ENCODE results near the gene GID8. TPM values are rescaled to one million over a fixed set of nuclear protein-coding genes. Genes with fewer than 3 reads are reported as not detected.

The GID8 gene
- total RNA-seq, 4 donors from 2014 or later, result 22.4 to 30.1 (median 25.6) TPM

DNA sequence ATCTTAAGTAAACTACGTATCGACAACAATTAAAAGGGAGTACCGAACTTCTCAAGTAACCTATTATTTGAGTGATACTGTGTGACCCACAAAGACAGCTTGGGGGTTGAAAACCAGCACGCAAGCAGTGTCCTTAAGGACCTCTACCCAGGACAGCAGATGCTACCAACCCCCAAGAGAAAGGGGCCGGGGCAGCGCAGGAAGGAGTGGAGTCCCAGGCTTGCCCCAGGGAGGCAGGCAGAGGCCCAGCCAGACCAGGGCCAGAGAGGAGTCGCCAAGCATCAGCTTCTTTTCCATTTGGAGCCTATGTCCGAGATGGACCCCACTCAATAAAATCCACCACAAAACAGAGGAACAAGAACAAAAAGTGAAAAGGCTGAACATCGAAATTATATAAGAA, 23.5 kb upstream of the GID8 start:
- H3K9me3 ChIP-seq, result no peaks in the 10 kb centered on the region
- intact Hi-C loops (cut with DNase I), result no loop called here
- TF ChIP-seq POLR2A (IDR thresholded peaks at IDR 0.05; ENCODE audit: low read depth) (no peak), POLR2AphosphoS5 (IDR thresholded peaks at IDR 0.05) (no peak), EP300 (IDR thresholded peaks at IDR 0.05) (no peak)
- TF ChIP-seq, protein P1, sequence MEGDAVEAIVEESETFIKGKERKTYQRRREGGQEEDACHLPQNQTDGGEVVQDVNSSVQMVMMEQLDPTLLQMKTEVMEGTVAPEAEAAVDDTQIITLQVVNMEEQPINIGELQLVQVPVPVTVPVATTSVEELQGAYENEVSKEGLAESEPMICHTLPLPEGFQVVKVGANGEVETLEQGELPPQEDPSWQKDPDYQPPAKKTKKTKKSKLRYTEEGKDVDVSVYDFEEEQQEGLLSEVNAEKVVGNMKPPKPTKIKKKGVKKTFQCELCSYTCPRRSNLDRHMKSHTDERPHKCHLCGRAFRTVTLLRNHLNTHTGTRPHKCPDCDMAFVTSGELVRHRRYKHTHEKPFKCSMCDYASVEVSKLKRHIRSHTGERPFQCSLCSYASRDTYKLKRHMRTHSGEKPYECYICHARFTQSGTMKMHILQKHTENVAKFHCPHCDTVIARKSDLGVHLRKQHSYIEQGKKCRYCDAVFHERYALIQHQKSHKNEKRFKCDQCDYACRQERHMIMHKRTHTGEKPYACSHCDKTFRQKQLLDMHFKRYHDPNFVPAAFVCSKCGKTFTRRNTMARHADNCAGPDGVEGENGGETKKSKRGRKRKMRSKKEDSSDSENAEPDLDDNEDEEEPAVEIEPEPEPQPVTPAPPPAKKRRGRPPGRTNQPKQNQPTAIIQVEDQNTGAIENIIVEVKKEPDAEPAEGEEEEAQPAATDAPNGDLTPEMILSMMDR (IDR thresholded peaks at IDR 0.05), result no peak
- H3K27ac ChIP-seq (replicated peaks in 1 of 4), result peak overlapping the region in 1 of 4 donors; percentile 39
- H3K4me1 ChIP-seq, result peaks cover 67 to 83% (median 75%) of the 10 kb centered on the region in 4 donors
- peaks cover 28 to 47% (median 41%) of the 10 kb centered on the region in 4 donors for H3K36me3 ChIP-seq
- H3K4me3 ChIP-seq, result peak overlapping the region in 3 of 4 donors; percentile 3 to 13 (median 6)
- H3K27me3 ChIP-seq, result no peaks in the 10 kb centered on the region
- WGBS, result 77% methylated on average over 9 of the region's 9 CpGs
- DNase-seq (ENCODE audit: extremely low spot score), result no peak

DNA sequence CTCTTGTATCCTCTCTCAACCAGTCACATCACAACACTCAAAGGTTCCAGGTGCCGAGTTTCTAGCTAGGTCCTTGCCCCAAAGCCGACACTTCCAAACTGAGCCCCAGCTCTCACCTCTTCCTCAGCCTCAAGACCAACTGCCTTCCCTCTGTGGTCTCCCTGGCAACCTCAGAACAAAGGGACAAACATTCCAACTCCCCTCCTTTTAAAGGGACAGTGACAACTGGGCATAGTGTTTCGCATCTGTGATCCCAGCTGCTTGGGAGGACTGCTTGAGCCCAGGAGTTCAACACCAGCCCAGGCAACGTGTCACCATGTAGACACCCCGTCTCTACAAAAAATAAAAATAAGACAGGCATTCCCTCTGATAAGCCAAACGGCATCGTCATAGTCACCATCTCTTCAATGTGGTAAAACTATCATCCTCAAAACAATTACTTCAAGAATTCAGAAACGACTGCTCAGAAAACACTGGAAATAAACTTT, 22.9 kb upstream of the GID8 start:
- peak overlapping the region; percentile 3 to 24 (median 10) for H3K4me3 ChIP-seq
- intact Hi-C loops (cut with DNase I), result no loop called here
- H3K9me3 ChIP-seq, result no peaks in the 10 kb centered on the region
- no peak for DNase-seq (ENCODE audit: extremely low spot score)
- H3K27me3 ChIP-seq, result no peaks in the 10 kb centered on the region
- TF ChIP-seq POLR2A (IDR thresholded peaks at IDR 0.05; ENCODE audit: low read depth) (no peak), POLR2AphosphoS5 (IDR thresholded peaks at IDR 0.05) (peak in 1 of 2 donors; percentile 16), EP300 (IDR thresholded peaks at IDR 0.05) (no peak)
- TF ChIP-seq, protein P1 (IDR thresholded peaks at IDR 0.05), result no peak
- 32% methylated on average over 8 of the region's 8 CpGs for WGBS
- peaks cover 73 to 85% (median 80%) of the 10 kb centered on the region in 4 donors for H3K4me1 ChIP-seq
- peaks cover 23 to 42% (median 35%) of the 10 kb centered on the region in 4 donors for H3K36me3 ChIP-seq
- H3K27ac ChIP-seq (replicated peaks in 1 of 4), result peak overlapping the region in 1 of 4 donors; percentile 39

DNA sequence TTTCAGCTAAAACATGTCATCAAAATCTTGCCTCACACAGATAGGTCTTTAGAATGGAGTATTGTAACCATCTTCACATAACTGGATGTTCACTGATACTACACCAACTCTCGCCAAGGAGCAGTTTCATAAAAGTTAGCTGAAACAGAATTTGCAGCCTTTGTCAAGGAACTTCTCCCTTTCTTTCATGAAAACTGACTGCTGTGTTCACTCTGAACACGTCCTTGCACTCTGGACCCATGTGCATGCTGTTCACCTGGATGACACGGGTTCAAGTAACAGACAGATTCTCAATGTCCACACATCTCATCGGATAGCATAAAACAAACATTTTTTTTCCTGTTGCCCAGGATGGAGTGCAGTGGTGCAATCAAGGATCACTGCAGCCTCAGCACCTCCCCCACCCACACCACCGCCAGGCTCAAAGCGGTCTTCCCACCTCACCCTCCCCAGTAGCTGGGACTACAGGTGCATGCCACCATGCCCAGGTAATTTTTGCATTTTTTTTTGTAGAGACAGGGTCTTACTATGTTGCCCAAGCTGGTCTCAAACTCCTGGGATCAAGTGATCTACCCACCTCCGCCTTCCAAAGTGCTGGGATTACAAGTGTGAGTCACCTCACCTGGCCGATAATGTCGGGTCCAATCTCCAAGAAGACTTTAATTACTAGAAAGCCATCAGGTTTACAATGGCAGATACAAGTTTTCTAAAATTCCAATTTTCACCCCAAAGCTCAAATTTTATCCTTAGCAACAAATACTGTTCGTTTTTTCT, 21.1 kb upstream of the GID8 start:
- Histone ChIP-seq H3K36me3 (peaks cover 4 to 23% (median 16%) of the 10 kb centered on the region in 4 donors), H3K4me1 (peaks cover 90 to 96% (median 94%) of the 10 kb centered on the region in 4 donors), H3K4me3 (no peak overlapping the region), H3K9me3 (no peaks in the 10 kb centered on the region), H3K27ac (replicated peaks in 1 of 4) (no peak overlapping the region), H3K27me3 (no peaks in the 10 kb centered on the region)
- intact Hi-C loops (cut with DNase I), result no loop called here
- TF ChIP-seq, protein P1 (IDR thresholded peaks at IDR 0.05), result no peak
- no peak for TF ChIP-seq POLR2AphosphoS5 (IDR thresholded peaks at IDR 0.05)
- TF ChIP-seq POLR2A (IDR thresholded peaks at IDR 0.05; ENCODE audit: low read depth), result no peak
- TF ChIP-seq EP300 (IDR thresholded peaks at IDR 0.05), result no peak
- 80% methylated on average over 10 of the region's 10 CpGs for WGBS
- no peak for DNase-seq (ENCODE audit: extremely low spot score)

DNA sequence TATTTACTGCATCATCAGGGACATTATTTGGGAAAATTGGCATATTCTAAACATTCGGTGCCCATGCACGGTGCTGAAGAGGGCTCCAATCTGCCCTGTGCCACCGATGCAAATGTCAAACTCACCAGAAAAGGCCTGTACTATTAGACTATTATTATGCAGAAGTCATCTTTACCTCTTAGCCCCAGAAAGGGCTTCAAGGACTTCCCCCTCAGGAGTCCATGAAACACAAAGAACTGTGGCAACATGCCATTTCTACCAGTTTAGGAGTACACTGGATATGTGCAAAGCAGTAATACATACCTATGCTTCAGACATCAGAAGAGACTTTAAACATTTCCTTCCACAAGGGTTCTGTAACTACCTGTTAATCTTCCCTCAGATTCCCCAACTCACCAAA, 20.2 kb upstream of the GID8 start:
- TF ChIP-seq POLR2AphosphoS5 (IDR thresholded peaks at IDR 0.05) (no peak), POLR2A (IDR thresholded peaks at IDR 0.05; ENCODE audit: low read depth) (no peak), EP300 (IDR thresholded peaks at IDR 0.05) (no peak)
- TF ChIP-seq, protein P1 (IDR thresholded peaks at IDR 0.05), result no peak
- Histone ChIP-seq H3K27me3 (no peaks in the 10 kb centered on the region), H3K9me3 (no peaks in the 10 kb centered on the region), H3K4me1 (peaks cover 96 to 100% (median 98%) of the 10 kb centered on the region in 4 donors), H3K27ac (replicated peaks in 1 of 4) (no peak overlapping the region), H3K4me3 (no peak overlapping the region), H3K36me3 (peaks cover 0 to 15% (median 9%) of the 10 kb centered on the region in 4 donors)
- WGBS, result 49% methylated on average over 3 of the region's 3 CpGs
- intact Hi-C loops (cut with DNase I), result no loop called here
- DNase-seq (ENCODE audit: extremely low spot score), result no peak

Measured in esophagus muscularis mucosa (tissue), 4 donors.